HFFc6 (cell line): ENCODE data around the gene MFGE8. TPM values are rescaled to one million over a fixed set of nuclear protein-coding genes. Genes with fewer than 3 reads are reported as not detected.

Source experiments
- DNase-seq: peaks from one replicate; pipeline ENCODE4 v3.0.0-alpha.2; 2018
- H3K27ac Mint-ChIP-seq: 2 replicates; pipeline ENCODE4 v1.8.0; 2020; ENCODE audit warnings: mild to moderate bottlenecking, mixed read lengths
- H3K27me3 Mint-ChIP-seq: 2 replicates; pipeline ENCODE4 v1.8.0; 2021; ENCODE audit warnings: mild to moderate bottlenecking, moderate library complexity, mixed read lengths; ENCODE audit not compliant: insufficient read depth
- H3K36me3 Mint-ChIP-seq: 2 replicates; pipeline ENCODE4 v1.8.0; 2021; ENCODE audit warnings: low read depth, mixed read lengths
- H3K4me1 Mint-ChIP-seq: 2 replicates; pipeline ENCODE4 v1.8.0; 2020; ENCODE audit warnings: low read depth, mixed read lengths
- H3K4me3 Mint-ChIP-seq: 2 replicates; pipeline ENCODE4 v1.8.0; 2020; ENCODE audit warnings: mild to moderate bottlenecking, moderate library complexity, mixed read lengths
- H3K9me3 Mint-ChIP-seq: 2 replicates; pipeline ENCODE4 v1.8.0; 2020; ENCODE audit warnings: mild to moderate bottlenecking, mixed read lengths
- CTCF ChIP-seq: fragments of 200-600 bp; sonication (generic); IDR thresholded peaks from 2 replicates; pipeline ENCODE4 v1.5.0; 2021; ENCODE audit warnings: antibody characterized with exemption, mild to moderate bottlenecking
- total RNA-seq, 6 experiments: library from RNA; stranded (reverse); fragmentation: NEBNext Ultra II Directional; extraction: Animal tissue kit (Norgen Biotek cat#: 25700); gene quantifications; 2 replicates in 1 of 6; 3 replicates in 5 of 6; pipeline ENCODE4 v1.2.3, GENCODE V29; 2021

MFGE8 gene
- total RNA-seq, 6 experiments from 2014 or later, result 769 to 963 (median 885) TPM

- no peak for TF ChIP-seq CTCF
- H3K27ac Mint-ChIP-seq, result no peak overlapping the region
- H3K4me3 Mint-ChIP-seq, result no peak overlapping the region
- peaks cover 10% of the 10 kb centered on the region for H3K9me3 Mint-ChIP-seq
- peaks cover 49% of the 10 kb centered on the region for H3K27me3 Mint-ChIP-seq
- H3K4me1 Mint-ChIP-seq, result no peaks in the 10 kb centered on the region
- H3K36me3 Mint-ChIP-seq, result no peaks in the 10 kb centered on the region
- no peak for DNase-seq
Measured at GRCh38 chr15:88858934-88859333, 54.2 kb downstream of the MFGE8 start.

- Mint-ChIP-seq H3K4me1 (no peaks in the 10 kb centered on the region), H3K27ac (no peak overlapping the region), H3K4me3 (no peak overlapping the region), H3K27me3 (peaks cover 34% of the 10 kb centered on the region), H3K36me3 (no peaks in the 10 kb centered on the region), H3K9me3 (peaks cover 9% of the 10 kb centered on the region)
- DNase-seq, result no peak
- TF ChIP-seq CTCF, result no peak
Measured at GRCh38 chr15:88852476-88852875, 60.7 kb downstream of the MFGE8 start.

GRCh38 chr15:88849376-88850072 is 63.7 kb downstream of the MFGE8 start:
- Mint-ChIP-seq H3K4me1 (no peaks in the 10 kb centered on the region), H3K4me3 (no peak overlapping the region), H3K36me3 (no peaks in the 10 kb centered on the region), H3K27me3 (peaks cover 37% of the 10 kb centered on the region), H3K9me3 (no peaks in the 10 kb centered on the region; the same call in 1 of the 2 replicates), H3K27ac (no peak overlapping the region)
- TF ChIP-seq CTCF, result no peak
- DNase-seq, result no peak

Other genes with a start within 250 kb of the MFGE8 start
- under 1 TPM in 3 of 6 experiments, not detected in 3; 0.02 to 0.14 (median 0.10) TPM for gene ACAN, start 109.9 kb downstream of the MFGE8 start, total RNA-seq
- 10 to 100 TPM in 5 of 6 experiments, 1 to 10 TPM in 1; 7.8 to 17.1 (median 16.5) TPM for gene HAPLN3, start 17.8 kb downstream of the MFGE8 start, total RNA-seq
- gene ABHD2, start 175.1 kb upstream of the MFGE8 start, total RNA-seq, result 10 to 100 TPM; 43.1 to 63.5 (median 51.8) TPM